Measurements from ENCODE around the gene TEX29.

TEX29 gene

DNA sequence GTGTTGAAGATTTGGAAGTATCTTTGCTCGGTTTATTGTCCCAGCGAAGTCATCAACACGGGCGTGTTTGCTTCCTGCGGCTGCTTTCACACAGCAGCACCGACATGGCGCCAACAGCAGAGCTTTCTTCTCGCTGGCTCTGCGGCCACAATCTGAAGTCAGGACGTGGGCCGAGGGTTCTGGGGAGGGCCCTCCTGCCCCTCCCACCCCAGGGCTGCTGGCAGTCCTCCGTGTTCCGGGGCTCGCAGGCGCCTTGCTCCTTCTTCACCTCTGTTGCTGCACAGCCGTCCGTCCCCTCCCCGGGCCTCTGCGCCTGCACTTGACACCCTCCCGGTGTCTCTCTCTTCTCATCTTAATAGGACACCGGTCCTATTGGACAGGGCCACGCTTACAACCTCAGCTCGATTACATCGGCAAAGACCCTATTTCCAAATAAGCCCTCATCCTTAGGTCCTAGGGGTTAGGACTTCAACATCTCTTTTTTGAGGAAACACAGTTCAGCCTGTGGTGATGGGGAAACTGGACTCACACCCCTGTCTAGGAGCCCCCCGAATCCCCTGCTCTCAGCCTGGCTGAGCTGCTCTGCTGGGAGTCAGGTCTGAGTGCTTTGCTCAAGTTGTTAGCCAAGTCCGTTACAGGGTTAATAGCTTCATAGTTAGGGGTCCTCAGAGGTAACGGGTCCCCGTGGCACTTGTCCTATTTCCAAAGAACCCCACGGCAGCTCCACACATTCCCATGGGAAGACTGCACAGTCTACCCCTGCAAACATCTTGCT, 2.7 kb upstream of the TEX29 start:
- H3K9ac ChIP-seq (ENCODE audit: low read depth, low read length): no peak overlapping the region
- TF ChIP-seq, protein P1, sequence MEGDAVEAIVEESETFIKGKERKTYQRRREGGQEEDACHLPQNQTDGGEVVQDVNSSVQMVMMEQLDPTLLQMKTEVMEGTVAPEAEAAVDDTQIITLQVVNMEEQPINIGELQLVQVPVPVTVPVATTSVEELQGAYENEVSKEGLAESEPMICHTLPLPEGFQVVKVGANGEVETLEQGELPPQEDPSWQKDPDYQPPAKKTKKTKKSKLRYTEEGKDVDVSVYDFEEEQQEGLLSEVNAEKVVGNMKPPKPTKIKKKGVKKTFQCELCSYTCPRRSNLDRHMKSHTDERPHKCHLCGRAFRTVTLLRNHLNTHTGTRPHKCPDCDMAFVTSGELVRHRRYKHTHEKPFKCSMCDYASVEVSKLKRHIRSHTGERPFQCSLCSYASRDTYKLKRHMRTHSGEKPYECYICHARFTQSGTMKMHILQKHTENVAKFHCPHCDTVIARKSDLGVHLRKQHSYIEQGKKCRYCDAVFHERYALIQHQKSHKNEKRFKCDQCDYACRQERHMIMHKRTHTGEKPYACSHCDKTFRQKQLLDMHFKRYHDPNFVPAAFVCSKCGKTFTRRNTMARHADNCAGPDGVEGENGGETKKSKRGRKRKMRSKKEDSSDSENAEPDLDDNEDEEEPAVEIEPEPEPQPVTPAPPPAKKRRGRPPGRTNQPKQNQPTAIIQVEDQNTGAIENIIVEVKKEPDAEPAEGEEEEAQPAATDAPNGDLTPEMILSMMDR (IDR thresholded peaks at IDR 0.05; ENCODE audit: borderline replicate concordance, extremely low read depth, low read length, poor library complexity, severe bottlenecking): no peak
- TF ChIP-seq EZH2 (IDR thresholded peaks at IDR 0.05; ENCODE audit: borderline replicate concordance, low read depth, low read length, severe bottlenecking): no peak
- H3K4me3 ChIP-seq (ENCODE audit: low read depth in 1 of 2, low read length in 2 of 2): no peak overlapping the region
- H2AFZ ChIP-seq (ENCODE audit: low read depth, low read length): no peak overlapping the region
- no peaks in the 10 kb centered on the region for H3K79me2 ChIP-seq (ENCODE audit: insufficient read depth, low read length)
- H3K27me3 ChIP-seq (ENCODE audit: insufficient read depth, low read length, poor library complexity): no peaks in the 10 kb centered on the region
- ATAC-seq (ENCODE audit: insufficient read depth, low read depth) (no peak), DNase-seq (no peak)
- no peak overlapping the region for H3K27ac ChIP-seq (ENCODE audit: low read length)
- peaks cover 10% of the 10 kb centered on the region for H4K20me1 ChIP-seq (ENCODE audit: insufficient read depth, low read length)
- peaks cover 5% of the 10 kb centered on the region for H3K4me1 ChIP-seq (ENCODE audit: insufficient read depth, low read length)
- no peaks in the 10 kb centered on the region for H3K9me3 ChIP-seq (ENCODE audit: insufficient read depth, low read length, severe bottlenecking)
- no peak overlapping the region for H3K4me2 ChIP-seq (ENCODE audit: insufficient read depth, low read length)
- peaks cover 22% of the 10 kb centered on the region for H3K36me3 ChIP-seq (ENCODE audit: insufficient read depth, low read length)

DNA sequence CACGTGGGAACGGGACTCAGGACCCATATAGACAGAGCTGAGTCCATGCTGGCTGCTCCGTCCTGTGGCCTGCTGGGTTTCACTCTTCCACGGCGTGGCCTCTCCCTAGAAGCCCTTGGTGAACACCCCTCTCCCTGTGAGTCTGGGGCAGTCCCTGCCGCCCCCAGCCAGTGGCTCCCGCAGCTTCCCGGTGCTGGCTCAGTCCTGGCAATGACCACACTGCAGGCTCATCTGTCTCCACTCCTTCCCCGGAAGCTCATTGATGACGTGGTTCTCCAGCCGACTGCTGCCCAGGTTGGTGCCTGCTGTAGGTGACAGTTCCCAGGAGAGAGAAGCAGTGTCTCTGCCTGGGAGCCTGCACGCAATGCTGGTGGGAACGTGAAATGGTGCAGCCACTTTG, 2.1 kb upstream of the TEX29 start:
- Histone ChIP-seq H3K79me2 (ENCODE audit: insufficient read depth, low read length) (no peaks in the 10 kb centered on the region), H2AFZ (ENCODE audit: low read depth, low read length) (no peak overlapping the region), H3K4me1 (ENCODE audit: insufficient read depth, low read length) (peaks cover 12% of the 10 kb centered on the region), H3K27me3 (ENCODE audit: insufficient read depth, low read length, poor library complexity) (no peaks in the 10 kb centered on the region), H3K27ac (ENCODE audit: low read length) (no peak overlapping the region), H3K9ac (ENCODE audit: low read depth, low read length) (no peak overlapping the region), H3K4me3 (ENCODE audit: low read depth in 1 of 2, low read length in 2 of 2) (no peak overlapping the region), H3K36me3 (ENCODE audit: insufficient read depth, low read length) (peaks cover 16% of the 10 kb centered on the region), H3K4me2 (ENCODE audit: insufficient read depth, low read length) (no peak overlapping the region), H4K20me1 (ENCODE audit: insufficient read depth, low read length) (peaks cover 10% of the 10 kb centered on the region), H3K9me3 (ENCODE audit: insufficient read depth, low read length, severe bottlenecking) (no peaks in the 10 kb centered on the region)
- DNase-seq: no peak
- TF ChIP-seq, protein P1 (IDR thresholded peaks at IDR 0.05; ENCODE audit: borderline replicate concordance, extremely low read depth, low read length, poor library complexity, severe bottlenecking): no peak
- TF ChIP-seq EZH2 (IDR thresholded peaks at IDR 0.05; ENCODE audit: borderline replicate concordance, low read depth, low read length, severe bottlenecking): no peak
- no peak for ATAC-seq (ENCODE audit: insufficient read depth, low read depth)

DNA sequence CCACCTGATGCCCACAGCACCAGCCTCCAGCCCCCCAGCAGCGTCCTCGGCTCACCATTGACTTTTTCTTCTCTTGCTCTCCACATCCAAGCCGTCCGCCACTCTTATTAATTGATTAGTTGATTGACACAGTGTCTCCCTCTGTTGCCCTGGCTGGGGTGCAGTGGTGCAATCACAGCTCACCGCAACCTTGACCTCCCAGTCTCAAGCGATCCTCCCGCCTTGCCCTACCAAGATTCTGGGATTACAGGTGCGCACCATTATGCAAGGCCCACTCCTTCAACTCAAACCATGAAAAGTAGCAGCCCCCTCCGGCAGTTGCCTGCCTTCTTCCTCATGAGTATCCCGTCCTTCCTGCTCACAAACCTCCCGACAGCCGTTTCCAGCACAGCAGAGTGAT, 921 bp upstream of the TEX29 start:
- TF ChIP-seq, protein P1 (IDR thresholded peaks at IDR 0.05; ENCODE audit: borderline replicate concordance, extremely low read depth, low read length, poor library complexity, severe bottlenecking): no peak
- no peak for TF ChIP-seq EZH2 (IDR thresholded peaks at IDR 0.05; ENCODE audit: borderline replicate concordance, low read depth, low read length, severe bottlenecking)

More for the DNA sequence above, 921 bp upstream of the TEX29 start:
- Histone ChIP-seq H3K4me1 (ENCODE audit: insufficient read depth, low read length) (peaks cover 23% of the 10 kb centered on the region), H3K4me2 (ENCODE audit: insufficient read depth, low read length) (no peak overlapping the region), H3K36me3 (ENCODE audit: insufficient read depth, low read length) (peaks cover 16% of the 10 kb centered on the region), H3K27me3 (ENCODE audit: insufficient read depth, low read length, poor library complexity) (no peaks in the 10 kb centered on the region), H3K4me3 (ENCODE audit: low read depth in 1 of 2, low read length in 2 of 2) (no peak overlapping the region), H3K79me2 (ENCODE audit: insufficient read depth, low read length) (no peaks in the 10 kb centered on the region), H3K9me3 (ENCODE audit: insufficient read depth, low read length, severe bottlenecking) (no peaks in the 10 kb centered on the region), H3K27ac (ENCODE audit: low read length) (no peak overlapping the region), H4K20me1 (ENCODE audit: insufficient read depth, low read length) (peaks cover 15% of the 10 kb centered on the region), H3K9ac (ENCODE audit: low read depth, low read length) (no peak overlapping the region), H2AFZ (ENCODE audit: low read depth, low read length) (no peak overlapping the region)
- ATAC-seq (ENCODE audit: insufficient read depth, low read depth) (no peak), DNase-seq (no peak)
